Measurements from ENCODE around the gene METTL27.
"Not testable (repeated sequence)": the region's sequence is repeated elsewhere in the genome, so short reads cannot be mapped to it uniquely, and the experiment has no call there.

Gene METTL27

GRCh38 chr7:73838642-73839041 is 3.7 kb downstream of the METTL27 start:
- no peak for DNase-seq

GRCh38 chr7:73837167-73837566 is 5.1 kb downstream of the METTL27 start:
- not testable (repeated sequence) for DNase-seq

- DNase-seq = no peak
Measured at GRCh38 chr7:73834626-73835191, 7.6 kb downstream of the METTL27 start.

GRCh38 chr7:73833251-73833919 is 8.9 kb downstream of the METTL27 start:
- no peak for DNase-seq

DNA sequence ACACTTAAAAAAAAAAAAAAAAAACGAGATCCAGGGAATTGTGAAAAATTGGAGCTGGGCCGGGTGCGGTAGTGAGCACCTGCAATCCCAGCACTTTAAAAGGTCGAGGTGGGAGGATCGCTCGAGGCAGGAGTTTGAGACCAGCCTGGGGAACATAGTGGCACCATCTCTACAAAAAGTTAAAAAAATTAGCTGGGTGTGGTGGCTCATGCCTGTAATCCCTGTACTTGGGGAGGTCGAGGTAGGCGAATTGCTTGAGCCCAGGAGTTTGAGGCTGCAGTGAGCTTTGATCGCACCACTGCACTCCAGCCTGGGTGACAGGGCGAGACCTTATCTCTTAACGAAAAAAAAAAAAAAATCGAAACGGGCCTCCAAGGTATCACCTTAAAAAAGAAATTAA is 9.5 kb downstream of the METTL27 start:
- DNase-seq = no peak

DNA sequence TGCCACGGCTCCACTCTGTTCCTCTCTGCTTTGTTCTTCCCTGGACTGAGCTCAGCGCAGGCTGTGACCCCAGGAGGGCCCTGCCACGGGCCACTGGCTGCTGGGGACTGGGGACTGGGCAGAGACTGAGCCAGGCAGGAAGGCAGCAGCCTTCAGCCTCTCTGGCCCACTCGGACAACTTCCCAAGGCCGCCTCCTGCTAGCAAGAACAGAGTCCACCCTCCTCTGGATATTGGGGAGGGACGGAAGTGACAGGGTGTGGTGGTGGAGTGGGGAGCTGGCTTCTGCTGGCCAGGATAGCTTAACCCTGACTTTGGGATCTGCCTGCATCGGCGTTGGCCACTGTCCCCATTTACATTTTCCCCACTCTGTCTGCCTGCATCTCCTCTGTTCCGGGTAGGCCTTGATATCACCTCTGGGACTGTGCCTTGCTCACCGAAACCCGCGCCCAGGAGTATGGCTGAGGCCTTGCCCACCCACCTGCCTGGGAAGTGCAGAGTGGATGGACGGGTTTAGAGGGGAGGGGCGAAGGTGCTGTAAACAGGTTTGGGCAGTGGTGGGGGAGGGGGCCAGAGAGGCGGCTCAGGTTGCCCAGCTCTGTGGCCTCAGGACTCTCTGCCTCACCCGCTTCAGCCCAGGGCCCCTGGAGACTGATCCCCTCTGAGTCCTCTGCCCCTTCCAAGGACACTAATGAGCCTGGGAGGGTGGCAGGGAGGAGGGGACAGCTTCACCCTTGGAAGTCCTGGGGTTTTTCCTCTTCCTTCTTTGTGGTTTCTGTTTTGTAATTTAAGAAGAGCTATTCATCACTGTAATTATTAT is 10.3 kb downstream of the METTL27 start:
- no peak for DNase-seq

GRCh38 chr7:73831584-73831833 is 10.8 kb downstream of the METTL27 start:
- no peak for DNase-seq

GRCh38 chr7:73830681-73831583 is 11.4 kb downstream of the METTL27 start, which contains the start of gene CLDN4:
TSS of gene CLDN4 (plus strand) at chr7:73830996. CDS start at chr7:73831202, 206 bp downstream.
- no peak for DNase-seq

- no peak for DNase-seq
Measured at GRCh38 chr7:73829921-73830680, 12.2 kb downstream of the METTL27 start.

DNA sequence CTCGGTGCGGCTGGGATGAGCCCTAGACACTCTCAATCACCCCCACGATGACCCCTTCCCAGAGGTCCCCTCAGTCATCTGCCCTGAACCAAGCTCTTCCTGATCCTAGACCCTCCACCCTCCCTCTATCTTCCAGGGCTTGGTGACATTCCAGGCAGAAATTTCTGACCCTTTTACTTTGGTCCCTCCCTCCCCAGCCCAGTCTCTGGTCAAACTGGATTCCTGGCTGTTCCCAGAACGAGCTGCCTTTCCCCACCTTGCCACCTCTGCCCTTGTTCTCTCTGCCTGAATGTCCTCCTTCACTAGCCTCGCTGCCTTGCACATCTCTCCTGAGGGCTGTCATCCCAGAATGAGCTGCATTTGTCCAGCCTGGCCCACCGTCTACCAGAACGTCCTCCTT is 12.8 kb downstream of the METTL27 start:
- no peak for DNase-seq

- DNase-seq = no peak
Measured at GRCh38 chr7:73828972-73829371, 13.3 kb downstream of the METTL27 start.

DNA sequence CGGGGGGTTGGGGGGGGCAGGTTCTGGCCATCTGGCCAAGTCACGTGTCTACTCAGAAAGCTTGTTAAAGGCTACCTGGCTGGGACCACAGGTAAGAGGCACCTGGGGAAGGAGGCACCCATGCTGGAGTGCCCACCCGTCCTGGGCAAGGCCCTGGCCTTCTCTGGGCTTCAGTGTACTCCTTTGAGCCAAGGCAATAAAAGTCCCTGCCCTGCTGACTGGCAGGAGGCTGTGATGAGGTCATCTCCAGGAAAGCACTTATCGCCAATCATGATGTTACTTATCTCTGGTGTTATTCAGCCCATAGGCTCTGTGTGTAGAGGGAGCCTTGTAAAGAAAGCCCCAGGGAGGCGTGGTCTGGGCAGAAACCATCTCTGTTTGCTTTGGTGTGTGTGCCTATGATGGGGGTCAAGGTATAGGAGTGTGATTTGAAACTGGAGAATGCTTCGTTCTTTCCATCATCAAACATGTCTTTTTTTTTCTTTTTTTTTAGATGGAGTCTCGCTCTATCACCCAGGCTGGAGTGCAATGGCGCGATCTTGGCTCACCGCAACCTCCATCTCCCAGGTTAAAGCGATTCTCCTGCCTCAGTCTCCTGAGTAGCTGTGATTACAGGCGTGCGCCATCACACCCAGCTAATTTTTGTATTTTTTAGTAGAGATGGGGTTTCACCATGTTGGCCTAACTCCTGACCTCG is 14.1 kb downstream of the METTL27 start:
- no peak for DNase-seq

DNA sequence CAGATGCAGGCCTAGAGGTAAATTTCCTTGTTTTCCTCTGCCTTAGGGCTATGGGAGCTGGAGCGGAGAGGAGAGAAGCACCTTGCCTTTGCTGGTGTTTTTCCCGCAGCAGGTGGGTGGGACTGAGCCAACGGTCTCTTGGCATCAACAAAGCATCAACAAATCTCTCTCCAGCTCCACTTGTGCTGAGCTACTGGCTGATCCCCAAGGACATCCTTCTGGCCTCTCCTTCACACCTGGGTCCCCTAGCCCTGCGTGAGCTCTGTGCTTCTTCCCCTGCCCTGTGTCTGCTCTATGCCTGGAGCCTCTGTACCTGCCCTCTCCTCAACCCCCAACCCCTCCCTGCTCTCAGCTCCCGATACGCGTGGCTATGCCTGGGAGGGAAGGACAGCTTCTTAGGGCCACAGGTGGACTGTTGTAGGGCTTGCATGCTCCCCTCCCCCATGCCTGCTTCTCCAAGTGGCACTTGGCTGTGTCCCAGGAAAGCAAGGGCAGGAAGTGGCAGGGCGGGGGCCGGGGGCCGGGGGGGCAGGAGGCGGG is 14.7 kb downstream of the METTL27 start:
- no peak for DNase-seq

- DNase-seq = no peak
Measured at GRCh38 chr7:73824986-73825385, 17.3 kb downstream of the METTL27 start.

- no peak for DNase-seq
Measured at GRCh38 chr7:73823873-73824592, 18.3 kb downstream of the METTL27 start.

- DNase-seq = no peak
Measured at GRCh38 chr7:73823257-73823656, 19.1 kb downstream of the METTL27 start.

GRCh38 chr7:73822319-73823173 is 19.8 kb downstream of the METTL27 start:
- DNase-seq = no peak

GRCh38 chr7:73821597-73822285 is 20.6 kb downstream of the METTL27 start:
- not testable (repeated sequence) for DNase-seq

- DNase-seq = no peak
Measured at GRCh38 chr7:73820013-73820412, 22.3 kb downstream of the METTL27 start.

Measured in central memory CD4-positive, alpha-beta T cell (primary cell).